Spleen (tissue), 7 donors: ENCODE measurements around the gene RIC1.
"Not testable (repeated sequence)": the region's sequence is repeated elsewhere in the genome, so short reads cannot be mapped to it uniquely, and the experiment has no call there.

Source experiments
- POLR2A ChIP-seq, 3 donors: fragments of 450-650 bp; IDR thresholded peaks; one replicate each; pipeline ENCODE4 v1.5.1; 2017; ENCODE audit warnings: antibody characterized with exemption in 3 of 3, mild to moderate bottlenecking in 1 of 3
- POLR2AphosphoS5 ChIP-seq, 3 donors: sonication (generic); formaldehyde crosslinking; IDR thresholded peaks; one replicate each; pipeline ENCODE4 v1.5.1; 2017; ENCODE audit warnings: antibody characterized with exemption in 3 of 3
- TF ChIP-seq, protein P1 (sequence below), 11 experiments: fragments of 200-600 bp in 7 of 11; fragments of 450-650 bp in 4 of 11; sonication (generic) in 4 of 11; IDR thresholded peaks in 8 of 11; conservative IDR thresholded peaks in 3 of 11; 1 replicate in 7 of 11; 2 replicates in 4 of 11; pipeline versions ENCODE4 v1.4.0 to v1.8.0; 2016 to 2021; ENCODE audit warnings: antibody characterized with exemption in 11 of 11, inconsistent platforms in 4 of 11, mild to moderate bottlenecking in 1 of 11
- donor health status: DM: no; HTN: no; CAD: no; lungs with moderate emphysema.
- donor health status: DM: no; HTN: no; CAD: no.
- donor health status: DM: no; HTN: no; CAD: no.

GRCh38 chr9:5627686-5628085 lies 1.2 kb upstream of the RIC1 start:
- TF ChIP-seq POLR2A, POLR2AphosphoS5 (IDR thresholded peaks at IDR 0.05): not testable (repeated sequence)
- TF ChIP-seq, protein P1, sequence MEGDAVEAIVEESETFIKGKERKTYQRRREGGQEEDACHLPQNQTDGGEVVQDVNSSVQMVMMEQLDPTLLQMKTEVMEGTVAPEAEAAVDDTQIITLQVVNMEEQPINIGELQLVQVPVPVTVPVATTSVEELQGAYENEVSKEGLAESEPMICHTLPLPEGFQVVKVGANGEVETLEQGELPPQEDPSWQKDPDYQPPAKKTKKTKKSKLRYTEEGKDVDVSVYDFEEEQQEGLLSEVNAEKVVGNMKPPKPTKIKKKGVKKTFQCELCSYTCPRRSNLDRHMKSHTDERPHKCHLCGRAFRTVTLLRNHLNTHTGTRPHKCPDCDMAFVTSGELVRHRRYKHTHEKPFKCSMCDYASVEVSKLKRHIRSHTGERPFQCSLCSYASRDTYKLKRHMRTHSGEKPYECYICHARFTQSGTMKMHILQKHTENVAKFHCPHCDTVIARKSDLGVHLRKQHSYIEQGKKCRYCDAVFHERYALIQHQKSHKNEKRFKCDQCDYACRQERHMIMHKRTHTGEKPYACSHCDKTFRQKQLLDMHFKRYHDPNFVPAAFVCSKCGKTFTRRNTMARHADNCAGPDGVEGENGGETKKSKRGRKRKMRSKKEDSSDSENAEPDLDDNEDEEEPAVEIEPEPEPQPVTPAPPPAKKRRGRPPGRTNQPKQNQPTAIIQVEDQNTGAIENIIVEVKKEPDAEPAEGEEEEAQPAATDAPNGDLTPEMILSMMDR (IDR thresholded peaks at IDR 0.05 in 8 of 11, conservative IDR thresholded peaks at IDR 0.05 in 3 of 11) = not testable (repeated sequence)
